OCI-LY3 (cell line): ENCODE data around the gene CYTH4.

Experiments used
- CTCF ChIP-seq: fragments of 200-600, 300-600 bp; sonication (generic); IDR thresholded peaks from 2 replicates; pipeline ENCODE4 v1.5.1; 2014; ENCODE audit warnings: antibody characterized with exemption, low read length, low read depth
- EZH2phosphoT487 ChIP-seq: fragments of 200-600 bp; shearing (Covaris generic); IDR thresholded peaks from 2 replicates; pipeline ENCODE4 v1.6.1; 2018; ENCODE audit warnings: antibody characterized with exemption, mixed run types, low read depth

GRCh38 chr22:37303821-37304274 is 21.5 kb downstream of the CYTH4 start:
- TF ChIP-seq CTCF (no peak), EZH2phosphoT487 (no peak)
